Keratinocyte (primary cell): ENCODE measurements around the gene UBE2I.

Experiments
- EZH2 ChIP-seq: IDR thresholded peaks from one replicate; pipeline ENCODE4 v1.6.1; 2012; ENCODE audit warnings: inconsistent platforms, mild to moderate bottlenecking, low read length, moderate library complexity
- TF ChIP-seq, protein P1 (sequence below), 3 experiments: IDR thresholded peaks in 1 of 3; conservative IDR thresholded peaks in 1 of 3; optimal IDR thresholded peaks in 1 of 3; 2 replicates in 2 of 3; 3 replicates in 1 of 3; pipeline versions ENCODE3 to v1.5.1; 2011; ENCODE audit warnings: low read length in 3 of 3, mild to moderate bottlenecking in 3 of 3, moderate library complexity in 2 of 3, control low read depth in 1 of 3, inconsistent platforms in 1 of 3; ENCODE audit not compliant: insufficient read depth in 2 of 3; ENCODE audit errors: extremely low read depth in 1 of 3

DNA sequence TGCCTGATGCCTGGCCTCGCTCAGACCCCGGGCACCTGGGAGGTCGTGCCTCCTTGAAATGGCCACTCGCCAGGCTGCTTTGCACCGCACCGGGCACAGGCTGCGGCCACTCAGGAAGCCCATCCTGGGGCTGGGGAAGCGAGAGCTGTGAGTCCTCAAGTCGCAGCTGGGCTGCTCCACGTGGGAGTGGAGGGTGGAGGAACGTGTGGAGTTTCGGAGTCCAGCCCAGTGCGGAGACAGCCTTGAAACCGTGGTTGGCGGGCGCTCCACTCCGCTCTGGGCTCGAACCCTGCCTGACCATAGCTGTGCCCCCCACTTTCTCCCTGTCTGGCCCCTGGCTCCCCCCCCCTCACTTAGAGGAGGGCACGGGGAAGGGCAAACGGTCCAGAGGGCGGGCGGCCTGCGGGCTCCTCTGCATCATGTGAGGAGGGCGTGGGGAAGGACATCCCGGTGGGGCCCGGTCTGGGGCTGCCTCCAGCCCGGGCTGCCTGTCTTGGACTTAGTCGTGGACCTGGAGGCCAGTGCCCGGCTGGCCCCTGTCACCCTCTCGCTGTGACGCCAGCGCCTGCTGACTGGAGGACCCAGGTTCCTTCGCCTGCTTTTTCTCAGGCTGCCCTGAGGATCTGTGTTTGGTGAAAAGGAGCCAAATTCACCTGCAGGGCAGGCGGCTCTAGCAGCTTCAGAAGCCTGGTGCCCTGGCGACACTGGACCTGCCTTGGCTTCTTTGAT is 2.5 kb downstream of the UBE2I start:
- TF ChIP-seq, protein P1, sequence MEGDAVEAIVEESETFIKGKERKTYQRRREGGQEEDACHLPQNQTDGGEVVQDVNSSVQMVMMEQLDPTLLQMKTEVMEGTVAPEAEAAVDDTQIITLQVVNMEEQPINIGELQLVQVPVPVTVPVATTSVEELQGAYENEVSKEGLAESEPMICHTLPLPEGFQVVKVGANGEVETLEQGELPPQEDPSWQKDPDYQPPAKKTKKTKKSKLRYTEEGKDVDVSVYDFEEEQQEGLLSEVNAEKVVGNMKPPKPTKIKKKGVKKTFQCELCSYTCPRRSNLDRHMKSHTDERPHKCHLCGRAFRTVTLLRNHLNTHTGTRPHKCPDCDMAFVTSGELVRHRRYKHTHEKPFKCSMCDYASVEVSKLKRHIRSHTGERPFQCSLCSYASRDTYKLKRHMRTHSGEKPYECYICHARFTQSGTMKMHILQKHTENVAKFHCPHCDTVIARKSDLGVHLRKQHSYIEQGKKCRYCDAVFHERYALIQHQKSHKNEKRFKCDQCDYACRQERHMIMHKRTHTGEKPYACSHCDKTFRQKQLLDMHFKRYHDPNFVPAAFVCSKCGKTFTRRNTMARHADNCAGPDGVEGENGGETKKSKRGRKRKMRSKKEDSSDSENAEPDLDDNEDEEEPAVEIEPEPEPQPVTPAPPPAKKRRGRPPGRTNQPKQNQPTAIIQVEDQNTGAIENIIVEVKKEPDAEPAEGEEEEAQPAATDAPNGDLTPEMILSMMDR (optimal IDR thresholded peaks at IDR 0.05 in 1 of 3, IDR thresholded peaks at IDR 0.05 in 1 of 3, conservative IDR thresholded peaks at IDR 0.05 in 1 of 3; ENCODE audit: extremely low read depth in 1 of 3, insufficient read depth in 2 of 3, low read length in 3 of 3) = no peak
- TF ChIP-seq EZH2 = no peak
